Kidney glomerular epithelial cell (primary cell): ENCODE measurements around the gene CUX1.
"Not testable (repeated sequence)": the region's sequence is repeated elsewhere in the genome, so short reads cannot be mapped to it uniquely, and the experiment has no call there.

Experiments used
- DNase-seq: peaks from one replicate; lab custom pipeline; 2025; lab: John Stamatoyannopoulos, UW

The CUX1 gene

GRCh38 chr7:102312317-102312716, 494.9 kb downstream of the CUX1 start:
- no peak for DNase-seq

GRCh38 chr7:102313997-102314780, 496.8 kb downstream of the CUX1 start:
- no peak for DNase-seq

GRCh38 chr7:102317231-102318059, 500.0 kb downstream of the CUX1 start:
- DNase-seq = no peak

GRCh38 chr7:102318482-102318971, 501.1 kb downstream of the CUX1 start:
- DNase-seq = no peak

GRCh38 chr7:102319671-102320070, 502.2 kb downstream of the CUX1 start:
- DNase-seq = no peak

GRCh38 chr7:102320181-102320580, 502.8 kb downstream of the CUX1 start:
- no peak for DNase-seq

GRCh38 chr7:102320601-102321350, 503.4 kb downstream of the CUX1 start:
- DNase-seq = no peak

- DNase-seq = no peak
Measured at GRCh38 chr7:102321351-102322201, 504.1 kb downstream of the CUX1 start.

GRCh38 chr7:102322202-102322715, 504.8 kb downstream of the CUX1 start:
- DNase-seq = no peak

- DNase-seq = no peak
Measured at GRCh38 chr7:102323914-102324195, 506.4 kb downstream of the CUX1 start.

GRCh38 chr7:102325106-102325505, 507.7 kb downstream of the CUX1 start:
- DNase-seq = not testable (repeated sequence)

- DNase-seq = no peak
Measured at GRCh38 chr7:102326157-102326889, 508.9 kb downstream of the CUX1 start.

GRCh38 chr7:102327183-102327582, 509.8 kb downstream of the CUX1 start:
- not testable (repeated sequence) for DNase-seq

- not testable (repeated sequence) for DNase-seq
Measured at GRCh38 chr7:102328863-102329262, 511.4 kb downstream of the CUX1 start.

- not testable (repeated sequence) for DNase-seq
Measured at GRCh38 chr7:102329366-102329765, 511.9 kb downstream of the CUX1 start.

GRCh38 chr7:102330666-102331460, 513.4 kb downstream of the CUX1 start:
- DNase-seq = not testable (repeated sequence)
